Measurements from ENCODE around the gene SCN1B.

- TF ChIP-seq MAX (CRISPR knock-in tag; IDR thresholded peaks at IDR 0.05) (no peak), CTCF (IDR thresholded peaks at IDR 0.05) (no peak), PRRX2 (CRISPR knock-in tag; IDR thresholded peaks at IDR 0.05) (no peak)
- TF ChIP-seq, protein P1, sequence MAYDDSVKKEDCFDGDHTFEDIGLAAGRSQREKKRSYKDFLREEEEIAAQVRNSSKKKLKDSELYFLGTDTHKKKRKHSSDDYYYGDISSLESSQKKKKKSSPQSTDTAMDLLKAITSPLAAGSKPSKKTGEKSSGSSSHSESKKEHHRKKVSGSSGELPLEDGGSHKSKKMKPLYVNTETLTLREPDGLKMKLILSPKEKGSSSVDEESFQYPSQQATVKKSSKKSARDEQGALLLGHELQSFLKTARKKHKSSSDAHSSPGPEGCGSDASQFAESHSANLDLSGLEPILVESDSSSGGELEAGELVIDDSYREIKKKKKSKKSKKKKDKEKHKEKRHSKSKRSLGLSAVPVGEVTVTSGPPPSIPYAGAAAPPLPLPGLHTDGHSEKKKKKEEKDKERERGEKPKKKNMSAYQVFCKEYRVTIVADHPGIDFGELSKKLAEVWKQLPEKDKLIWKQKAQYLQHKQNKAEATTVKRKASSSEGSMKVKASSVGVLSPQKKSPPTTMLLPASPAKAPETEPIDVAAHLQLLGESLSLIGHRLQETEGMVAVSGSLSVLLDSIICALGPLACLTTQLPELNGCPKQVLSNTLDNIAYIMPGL (CRISPR knock-in tag; IDR thresholded peaks at IDR 0.05) = no peak
- TF ChIP-seq, protein P2, sequence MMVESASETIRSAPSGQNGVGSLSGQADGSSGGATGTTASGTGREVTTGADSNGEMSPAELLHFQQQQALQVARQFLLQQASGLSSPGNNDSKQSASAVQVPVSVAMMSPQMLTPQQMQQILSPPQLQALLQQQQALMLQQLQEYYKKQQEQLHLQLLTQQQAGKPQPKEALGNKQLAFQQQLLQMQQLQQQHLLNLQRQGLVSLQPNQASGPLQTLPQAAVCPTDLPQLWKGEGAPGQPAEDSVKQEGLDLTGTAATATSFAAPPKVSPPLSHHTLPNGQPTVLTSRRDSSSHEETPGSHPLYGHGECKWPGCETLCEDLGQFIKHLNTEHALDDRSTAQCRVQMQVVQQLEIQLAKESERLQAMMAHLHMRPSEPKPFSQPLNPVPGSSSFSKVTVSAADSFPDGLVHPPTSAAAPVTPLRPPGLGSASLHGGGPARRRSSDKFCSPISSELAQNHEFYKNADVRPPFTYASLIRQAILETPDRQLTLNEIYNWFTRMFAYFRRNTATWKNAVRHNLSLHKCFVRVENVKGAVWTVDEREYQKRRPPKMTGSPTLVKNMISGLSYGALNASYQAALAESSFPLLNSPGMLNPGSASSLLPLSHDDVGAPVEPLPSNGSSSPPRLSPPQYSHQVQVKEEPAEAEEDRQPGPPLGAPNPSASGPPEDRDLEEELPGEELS (CRISPR knock-in tag; IDR thresholded peaks at IDR 0.05) = no peak
- TF ChIP-seq, protein P3, sequence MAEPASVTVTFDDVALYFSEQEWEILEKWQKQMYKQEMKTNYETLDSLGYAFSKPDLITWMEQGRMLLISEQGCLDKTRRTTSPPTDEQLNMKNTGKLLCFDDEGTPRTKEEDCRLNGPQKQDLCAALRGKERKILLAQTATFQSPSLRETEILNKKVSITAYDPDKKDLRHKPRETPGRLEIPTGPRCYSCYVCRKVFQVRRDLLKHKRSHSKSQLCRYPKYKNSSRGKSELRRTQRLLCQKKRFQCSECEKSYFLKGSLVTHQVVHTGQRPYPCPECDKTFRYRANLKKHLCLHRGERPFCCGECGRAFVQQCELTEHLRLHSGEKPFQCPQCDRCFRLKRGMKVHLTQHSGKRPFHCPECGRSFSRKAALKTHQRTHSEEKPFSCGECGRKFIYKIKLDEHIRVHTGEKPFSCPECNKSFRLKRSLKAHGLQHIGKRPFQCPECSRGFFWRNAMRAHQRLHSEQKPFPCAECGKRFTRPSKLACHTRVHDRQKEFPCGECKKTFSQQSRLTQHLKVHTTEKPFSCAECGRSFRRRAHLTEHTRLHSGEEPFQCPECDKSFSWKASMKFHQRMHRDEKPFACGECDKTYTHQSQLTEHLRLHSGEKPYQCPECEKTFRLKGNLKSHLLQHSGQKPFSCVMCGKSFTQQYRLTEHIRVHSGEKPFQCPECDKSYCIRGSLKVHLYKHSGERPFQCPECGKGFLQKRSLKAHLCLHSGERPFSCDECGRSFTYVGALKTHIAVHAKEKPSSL (CRISPR knock-in tag; conservative IDR thresholded peaks at IDR 0.05) = no peak
These were observed 9.3 kb upstream of the SCN1B start for GRCh38 chr19:35021016-35021415.
